ENCODE results near the gene SEC61A2.
A peak's percentile ranks its signal among the peaks of the same experiment; 100 is the strongest.

Gene SEC61A2

DNA sequence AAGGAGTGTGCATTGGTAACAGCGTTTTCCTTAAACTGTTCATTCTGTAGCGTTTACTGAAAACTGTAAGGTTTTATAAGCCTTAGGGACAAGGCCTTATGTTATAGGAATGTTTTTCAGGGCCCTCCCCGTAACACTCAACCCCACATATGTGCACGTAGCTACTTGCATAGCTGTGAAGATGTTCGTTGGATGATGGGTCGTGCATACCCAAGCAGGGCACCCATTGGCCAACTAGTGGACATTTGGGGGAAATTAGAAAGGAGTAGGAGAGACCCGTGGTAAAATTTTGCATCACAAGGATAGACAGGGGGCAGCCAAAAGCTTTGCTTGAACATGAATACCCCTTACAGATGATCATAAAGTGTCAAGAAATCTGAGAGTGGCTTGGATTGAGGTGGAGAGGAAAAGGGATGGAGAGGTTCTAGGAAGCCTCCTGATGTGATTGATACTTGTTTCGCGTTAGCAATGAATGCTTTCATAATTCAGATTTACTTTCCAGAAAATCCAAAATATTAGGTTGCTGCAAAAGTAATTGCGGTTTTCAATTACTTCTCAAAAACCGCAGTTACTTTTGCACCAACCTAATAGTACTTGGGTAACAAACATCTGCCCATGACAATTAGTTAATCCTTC is 878 bp downstream of the SEC61A2 start:
- TF ChIP-seq, protein P1, sequence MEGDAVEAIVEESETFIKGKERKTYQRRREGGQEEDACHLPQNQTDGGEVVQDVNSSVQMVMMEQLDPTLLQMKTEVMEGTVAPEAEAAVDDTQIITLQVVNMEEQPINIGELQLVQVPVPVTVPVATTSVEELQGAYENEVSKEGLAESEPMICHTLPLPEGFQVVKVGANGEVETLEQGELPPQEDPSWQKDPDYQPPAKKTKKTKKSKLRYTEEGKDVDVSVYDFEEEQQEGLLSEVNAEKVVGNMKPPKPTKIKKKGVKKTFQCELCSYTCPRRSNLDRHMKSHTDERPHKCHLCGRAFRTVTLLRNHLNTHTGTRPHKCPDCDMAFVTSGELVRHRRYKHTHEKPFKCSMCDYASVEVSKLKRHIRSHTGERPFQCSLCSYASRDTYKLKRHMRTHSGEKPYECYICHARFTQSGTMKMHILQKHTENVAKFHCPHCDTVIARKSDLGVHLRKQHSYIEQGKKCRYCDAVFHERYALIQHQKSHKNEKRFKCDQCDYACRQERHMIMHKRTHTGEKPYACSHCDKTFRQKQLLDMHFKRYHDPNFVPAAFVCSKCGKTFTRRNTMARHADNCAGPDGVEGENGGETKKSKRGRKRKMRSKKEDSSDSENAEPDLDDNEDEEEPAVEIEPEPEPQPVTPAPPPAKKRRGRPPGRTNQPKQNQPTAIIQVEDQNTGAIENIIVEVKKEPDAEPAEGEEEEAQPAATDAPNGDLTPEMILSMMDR (conservative IDR thresholded peaks at IDR 0.05) = peak; percentile 57
- no peak for TF ChIP-seq ZFX (IDR thresholded peaks at IDR 0.05)
- H3K27ac ChIP-seq = peak overlapping the region; percentile 80

DNA sequence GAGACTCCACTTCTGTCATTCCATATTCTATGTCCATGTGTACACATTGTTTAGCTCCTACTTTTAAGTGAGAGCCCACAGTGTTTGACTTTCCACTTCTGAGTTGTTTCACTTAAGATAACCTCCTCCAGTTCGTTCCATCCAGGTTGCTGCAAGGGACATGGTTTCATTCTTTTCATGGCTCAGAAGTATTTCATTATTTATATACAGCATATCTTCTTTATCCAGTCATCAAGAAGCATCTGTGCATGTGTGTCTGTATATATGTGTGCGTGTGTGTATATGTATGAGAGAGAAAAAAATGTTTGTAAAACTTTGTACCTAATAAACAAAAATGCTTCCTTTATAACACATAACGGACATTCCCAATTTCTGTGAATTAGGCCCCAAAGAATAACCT is 6.2 kb downstream of the SEC61A2 start:
- no peak for TF ChIP-seq ZFX (IDR thresholded peaks at IDR 0.05)
- TF ChIP-seq, protein P1 (conservative IDR thresholded peaks at IDR 0.05) = no peak
- no peak overlapping the region for H3K27ac ChIP-seq

DNA sequence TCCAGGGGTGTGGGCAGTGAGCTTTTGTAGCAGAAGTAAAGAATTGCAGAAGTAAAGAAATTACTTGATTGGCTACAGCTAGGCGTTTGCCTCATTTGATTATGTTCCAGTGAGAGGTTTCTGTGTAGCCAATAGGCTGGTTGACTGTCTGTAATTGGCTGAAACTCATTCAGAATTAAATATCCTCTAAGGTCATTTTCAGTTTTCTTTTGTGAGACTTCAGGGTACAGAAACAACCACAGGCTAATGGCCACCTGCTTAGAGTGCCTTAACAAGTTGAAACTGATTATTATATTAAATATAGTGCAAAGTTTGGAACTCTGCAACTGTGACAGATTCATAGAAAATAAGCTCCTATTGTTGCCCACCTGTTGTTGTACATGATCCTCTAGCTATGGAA is 10.6 kb downstream of the SEC61A2 start:
- TF ChIP-seq, protein P1 (conservative IDR thresholded peaks at IDR 0.05) = no peak
- no peak for TF ChIP-seq ZFX (IDR thresholded peaks at IDR 0.05)

DNA sequence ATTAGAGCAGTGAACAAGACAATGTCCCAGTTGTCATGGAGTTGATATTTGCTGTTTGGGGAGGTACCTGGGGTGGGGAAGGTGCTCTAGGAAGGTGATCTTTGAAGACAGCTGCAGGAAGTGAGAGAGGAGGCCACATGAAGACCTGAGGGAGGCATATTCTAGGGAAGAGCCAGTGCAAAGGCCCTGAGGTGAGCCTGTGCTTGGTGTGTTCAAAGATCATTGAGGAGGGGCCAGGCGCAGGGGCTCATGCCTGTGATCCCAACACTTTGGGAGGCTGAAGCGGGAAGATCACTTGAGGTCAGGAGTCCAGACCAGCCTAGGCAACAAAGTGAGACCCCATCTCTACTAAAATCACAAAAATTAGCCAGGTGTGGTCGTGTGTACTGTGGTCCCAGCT is 15.1 kb downstream of the SEC61A2 start:
- TF ChIP-seq ZFX (IDR thresholded peaks at IDR 0.05) = no peak
- TF ChIP-seq, protein P1 (conservative IDR thresholded peaks at IDR 0.05) = no peak
- H3K27ac ChIP-seq = no peak overlapping the region

More for the DNA sequence above, 10.6 kb downstream of the SEC61A2 start:
- H3K27ac ChIP-seq = no peak overlapping the region

DNA sequence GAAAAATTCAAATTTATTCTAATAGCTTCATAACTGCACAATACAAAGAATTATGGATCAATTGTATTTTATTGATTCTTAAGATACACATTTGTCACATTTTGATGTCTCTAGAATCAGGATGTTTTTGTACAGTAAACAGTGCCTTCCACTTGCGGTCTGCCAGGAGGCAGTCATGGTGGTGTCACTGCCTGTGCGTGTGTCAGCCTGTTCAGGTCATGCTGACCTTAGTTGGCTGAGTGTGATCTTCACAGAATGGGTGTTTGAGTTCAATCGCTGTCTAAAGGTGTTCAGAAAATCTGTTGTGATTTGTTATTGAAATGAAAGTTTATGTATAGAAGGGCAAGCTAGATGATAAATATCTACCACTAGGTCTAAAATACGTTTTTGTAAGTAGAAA is 20.7 kb downstream of the SEC61A2 start:
- TF ChIP-seq, protein P1 (conservative IDR thresholded peaks at IDR 0.05) = no peak

DNA sequence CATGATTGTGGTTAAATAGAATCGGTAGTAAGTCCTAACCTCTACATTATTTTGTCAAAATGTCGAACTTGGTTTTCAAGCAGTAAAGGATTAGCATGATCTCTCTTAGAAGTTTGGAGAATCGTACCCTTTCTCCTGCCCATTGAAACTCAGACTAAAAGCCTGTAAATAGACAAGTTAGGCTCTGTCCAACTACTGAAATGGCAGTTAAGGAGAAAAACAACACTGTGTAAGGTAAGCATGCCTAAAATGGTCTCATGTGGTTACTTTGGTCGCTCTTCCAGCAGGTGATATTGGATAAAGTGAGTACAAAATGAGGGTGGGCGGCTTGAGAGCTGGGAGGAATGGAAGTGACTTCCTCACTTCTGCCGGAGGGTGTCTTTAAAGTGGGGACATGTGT is 25.0 kb downstream of the SEC61A2 start:
- no peak overlapping the region for H3K27ac ChIP-seq
- TF ChIP-seq ZFX (IDR thresholded peaks at IDR 0.05) = no peak
- TF ChIP-seq, protein P1 (conservative IDR thresholded peaks at IDR 0.05) = no peak

More for the DNA sequence above, 20.7 kb downstream of the SEC61A2 start:
- H3K27ac ChIP-seq = no peak overlapping the region

DNA sequence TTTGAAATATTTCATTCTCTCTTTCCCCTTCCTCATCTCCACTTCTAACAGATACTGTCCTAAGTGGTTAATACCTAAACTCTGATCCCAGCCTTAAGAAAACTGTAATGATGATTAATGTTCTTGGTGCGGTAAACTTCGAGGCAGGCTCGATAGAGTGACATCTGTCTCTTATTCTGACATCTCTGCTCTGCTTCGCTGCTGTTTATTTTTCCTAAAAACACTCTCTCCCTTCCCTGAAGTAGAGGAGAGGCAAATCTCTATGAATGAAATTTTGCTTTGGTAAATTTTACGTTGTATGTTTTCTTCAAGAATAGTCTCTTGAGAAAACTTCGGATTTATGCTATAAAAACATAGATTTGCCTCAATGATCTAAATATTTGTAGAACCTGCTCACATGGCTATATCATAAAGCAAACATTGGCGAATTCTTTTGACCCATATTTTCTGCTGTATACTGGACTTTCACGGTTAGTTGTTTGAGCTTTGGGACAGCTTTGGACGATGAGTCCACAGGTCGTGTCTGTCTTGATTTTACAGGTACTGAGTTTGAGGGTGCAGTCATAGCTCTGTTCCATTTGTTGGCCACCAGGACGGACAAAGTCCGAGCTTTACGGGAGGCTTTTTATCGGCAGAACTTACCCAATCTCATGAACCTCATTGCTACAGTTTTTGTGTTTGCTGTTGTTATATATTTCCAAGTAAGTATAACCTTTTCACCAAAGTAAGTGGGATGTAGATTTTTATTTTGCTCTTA is 27.1 kb downstream of the SEC61A2 start:
- no peak for TF ChIP-seq ZFX (IDR thresholded peaks at IDR 0.05)
- TF ChIP-seq, protein P1 (conservative IDR thresholded peaks at IDR 0.05) = no peak
- H3K27ac ChIP-seq = no peak overlapping the region

Measured in C4-2B (cell line).